Endodermal cell (in vitro differentiated cells): Measurements from ENCODE around the gene KHDC3L. TPM values are rescaled to one million over a fixed set of nuclear protein-coding genes. Genes with fewer than 3 reads are reported as not detected.

Experiments used
- DNase-seq: peaks from one replicate; pipeline ENCODE4 v3.0.0-alpha.2; 2017
- H3K27ac ChIP-seq: 2 replicates; pipeline ENCODE4 v1.5.1; 2013; ENCODE audit warnings: mild to moderate bottlenecking, low read depth, low read length, moderate library complexity
- H3K27me3 ChIP-seq: 2 replicates; pipeline ENCODE4 v1.6.1; 2013; ENCODE audit warnings: mild to moderate bottlenecking, low read length, moderate library complexity; ENCODE audit not compliant: insufficient read depth, control insufficient read depth, poor library complexity, severe bottlenecking
- H3K36me3 ChIP-seq: 2 replicates; pipeline ENCODE4 v1.7.0; 2013; ENCODE audit warnings: mild to moderate bottlenecking, low read length, moderate library complexity; ENCODE audit not compliant: control insufficient read depth, insufficient read depth
- H3K4me1 ChIP-seq: one replicate; pipeline ENCODE4 v1.7.0; 2013; ENCODE audit warnings: low read length; ENCODE audit not compliant: control insufficient read depth, insufficient read depth
- H3K4me3 ChIP-seq: 2 replicates; pipeline ENCODE4 v1.5.1; 2013; ENCODE audit warnings: mild to moderate bottlenecking, low read length, moderate library complexity
- H3K9ac ChIP-seq: 2 replicates; pipeline ENCODE4 v1.6.1; 2013; ENCODE audit warnings: mild to moderate bottlenecking, low read length, moderate library complexity; ENCODE audit not compliant: poor library complexity, severe bottlenecking; ENCODE audit errors: extremely low read depth
- H3K9me3 ChIP-seq: 2 replicates; pipeline ENCODE4 v1.6.1; 2013; ENCODE audit warnings: mild to moderate bottlenecking, low read length, moderate library complexity; ENCODE audit not compliant: control insufficient read depth
- H3K27ac Mint-ChIP-seq: 2 replicates; pipeline ENCODE4 v1.8.0; 2020; ENCODE audit warnings: mixed read lengths
- H3K27me3 Mint-ChIP-seq: 2 replicates; pipeline ENCODE4 v1.8.0; 2021; ENCODE audit warnings: mild to moderate bottlenecking, mixed read lengths; ENCODE audit not compliant: insufficient read depth
- H3K36me3 Mint-ChIP-seq: 2 replicates; pipeline ENCODE4 v1.8.0; 2020; ENCODE audit warnings: low read depth, mixed read lengths
- H3K4me1 Mint-ChIP-seq: 2 replicates; pipeline ENCODE4 v1.8.0; 2020; ENCODE audit warnings: mixed read lengths
- H3K4me3 Mint-ChIP-seq: 2 replicates; pipeline ENCODE4 v1.8.0; 2020; ENCODE audit warnings: mild to moderate bottlenecking, moderate library complexity, mixed read lengths
- H3K9me3 Mint-ChIP-seq: 2 replicates; pipeline ENCODE4 v1.8.0; 2020; ENCODE audit warnings: mild to moderate bottlenecking, mixed read lengths
- CTCF ChIP-seq: fragments of 200-600 bp; sonication (generic); conservative IDR thresholded peaks from 2 replicates; pipeline ENCODE4 v1.5.0; 2021; ENCODE audit warnings: antibody characterized with exemption, mild to moderate bottlenecking
- WGBS, 2 experiments: methylation state at CpG; one replicate each; pipeline versions ENCODE4 v1.1.5 to v1.1.7; 2013; ENCODE audit warnings: missing lambda C conversion rate in 2 of 2, mixed read lengths in 1 of 2; ENCODE audit not compliant: insufficient coverage in 1 of 2, insufficient read length in 1 of 2; 5-methylcytosine and 5-hydroxymethylcytosine counted together
- total RNA-seq, 2 donors: library from RNA; stranded (reverse); fragmentation: NEBNext Ultra II Directional in 1 of 2; extraction: Animal tissue kit (Norgen Biotek cat#: 25700) in 1 of 2; gene quantifications; 2 replicates in 1 of 2; 3 replicates in 1 of 2; pipeline ENCODE4 v1.2.1, GENCODE V29; 2021

KHDC3L gene
- total RNA-seq, 2 donors from 2014 or later = not detected

- peak overlapping the region; percentile 73 for H3K4me3 Mint-ChIP-seq
- no peak overlapping the region for H3K27ac Mint-ChIP-seq
- Histone ChIP-seq H3K27ac (no peak overlapping the region), H3K4me3 (peak overlapping the region; percentile 86), H3K36me3 (no peaks in the 10 kb centered on the region), H3K9me3 (no peaks in the 10 kb centered on the region), H3K9ac (no peak overlapping the region), H3K4me1 (no peaks in the 10 kb centered on the region), H3K27me3 (no peaks in the 10 kb centered on the region)
- H3K4me1 Mint-ChIP-seq = peaks cover 2% of the 10 kb centered on the region
- DNase-seq = no peak
- H3K27me3 Mint-ChIP-seq = peaks cover 4% of the 10 kb centered on the region
- H3K9me3 Mint-ChIP-seq = no peaks in the 10 kb centered on the region
- no peak for TF ChIP-seq CTCF
- no peaks in the 10 kb centered on the region for H3K36me3 Mint-ChIP-seq
- WGBS, 2 experiments = 53 to 100% methylated on average over 2 to 4 of the region's 4 CpGs
Observed at GRCh38 chr6:73388433-73388799, 26.0 kb downstream of the KHDC3L start.

GRCh38 chr6:73388800-73389512 lies 26.5 kb downstream of the KHDC3L start:
- Histone ChIP-seq H3K27me3 (no peaks in the 10 kb centered on the region), H3K36me3 (no peaks in the 10 kb centered on the region), H3K27ac (no peak overlapping the region), H3K9me3 (no peaks in the 10 kb centered on the region), H3K4me3 (peak overlapping the region; percentile 86), H3K4me1 (no peaks in the 10 kb centered on the region), H3K9ac (peak overlapping the region; percentile 44)
- Mint-ChIP-seq H3K4me3 (peak overlapping the region; percentile 73), H3K9me3 (peaks cover 2% of the 10 kb centered on the region), H3K36me3 (no peaks in the 10 kb centered on the region), H3K4me1 (peaks cover 2% of the 10 kb centered on the region), H3K27ac (peak overlapping the region; percentile 91), H3K27me3 (peaks cover 4% of the 10 kb centered on the region)
- peak; percentile 87 for TF ChIP-seq CTCF
- 5 to 8% methylated on average over 15 to 38 of the region's 38 CpGs for WGBS, 2 experiments
- peak; percentile 94 for DNase-seq

DNA sequence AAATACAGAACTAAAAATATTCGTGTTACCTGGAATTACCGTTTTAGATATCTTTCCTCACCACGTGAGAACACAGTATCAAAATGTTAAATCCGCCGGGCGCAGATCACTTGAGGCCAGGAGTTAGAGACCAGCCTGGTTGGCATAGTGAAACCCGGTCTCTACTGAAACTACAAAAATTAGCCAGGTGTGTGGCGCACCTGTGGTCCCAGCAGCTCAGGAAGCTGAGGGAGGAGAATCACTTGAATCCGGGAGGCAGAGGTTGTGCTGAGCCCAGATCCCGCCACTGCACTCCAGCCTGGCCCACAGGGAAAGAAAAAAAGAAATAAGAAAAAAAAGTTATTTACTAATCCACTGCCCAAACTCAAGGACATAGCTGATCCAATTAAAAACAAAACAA lies 27.4 kb downstream of the KHDC3L start:
- H3K4me1 Mint-ChIP-seq = peaks cover 2% of the 10 kb centered on the region
- no peak overlapping the region for H3K4me3 ChIP-seq
- no peaks in the 10 kb centered on the region for H3K9me3 ChIP-seq
- no peak overlapping the region for H3K27ac Mint-ChIP-seq
- DNase-seq = no peak
- no peaks in the 10 kb centered on the region for H3K36me3 Mint-ChIP-seq
- no peak overlapping the region for H3K9ac ChIP-seq
- H3K36me3 ChIP-seq = no peaks in the 10 kb centered on the region
- H3K4me1 ChIP-seq = no peaks in the 10 kb centered on the region
- H3K9me3 Mint-ChIP-seq = peaks cover 4% of the 10 kb centered on the region
- peak overlapping the region; percentile 73 for H3K4me3 Mint-ChIP-seq
- WGBS, 2 experiments = 90 to 93% methylated on average over 8 to 10 of the region's 10 CpGs
- H3K27me3 Mint-ChIP-seq = peaks cover 4% of the 10 kb centered on the region
- no peaks in the 10 kb centered on the region for H3K27me3 ChIP-seq
- H3K27ac ChIP-seq = no peak overlapping the region
- no peak for TF ChIP-seq CTCF
